ENCODE measurements around the gene PERP. TPM values are rescaled to one million over a fixed set of nuclear protein-coding genes. Genes with fewer than 3 reads are reported as not detected.

PERP gene
- total RNA-seq, 1 donor from 2014 or later, result 1.0 TPM

GRCh38 chr6:138105880-138106664, 1.1 kb downstream of the PERP start:
- Histone ChIP-seq H3K36me3 (ENCODE audit: control insufficient read depth in 3 of 3, insufficient read depth in 3 of 3, low read length in 3 of 3) (no peaks in the 10 kb centered on the region), H3K9me3 (ENCODE audit: control insufficient read depth in 3 of 3, low read length in 3 of 3) (no peaks in the 10 kb centered on the region), H3K9ac (ENCODE audit: low read depth in 1 of 3, low read length in 3 of 3) (no peak overlapping the region), H3K4me3 (ENCODE audit: low read length in 3 of 3) (no peak overlapping the region), H3K27me3 (ENCODE audit: control insufficient read depth in 3 of 3, insufficient read depth in 3 of 3, low read length in 3 of 3) (peaks cover 3 to 23% (median 17%) of the 10 kb centered on the region in 3 donors), H3K27ac (ENCODE audit: low read depth, low read length) (no peak overlapping the region), H3K4me1 (ENCODE audit: control insufficient read depth in 3 of 3, insufficient read depth in 3 of 3, low read length in 3 of 3) (peaks cover 2 to 9% (median 5%) of the 10 kb centered on the region in 3 donors)

GRCh38 chr6:138105446-138105845, 1.8 kb downstream of the PERP start:
- Histone ChIP-seq H3K9ac (ENCODE audit: low read depth in 1 of 3, low read length in 3 of 3) (no peak overlapping the region), H3K4me3 (ENCODE audit: low read length in 3 of 3) (no peak overlapping the region), H3K9me3 (ENCODE audit: control insufficient read depth in 3 of 3, low read length in 3 of 3) (no peaks in the 10 kb centered on the region), H3K27ac (ENCODE audit: low read depth, low read length) (no peak overlapping the region), H3K36me3 (ENCODE audit: control insufficient read depth in 3 of 3, insufficient read depth in 3 of 3, low read length in 3 of 3) (no peaks in the 10 kb centered on the region), H3K4me1 (ENCODE audit: control insufficient read depth in 3 of 3, insufficient read depth in 3 of 3, low read length in 3 of 3) (peaks cover 2 to 9% (median 5%) of the 10 kb centered on the region in 3 donors), H3K27me3 (ENCODE audit: control insufficient read depth in 3 of 3, insufficient read depth in 3 of 3, low read length in 3 of 3) (peaks cover 3 to 23% (median 17%) of the 10 kb centered on the region in 3 donors)

GRCh38 chr6:138104618-138105213, 2.5 kb downstream of the PERP start:
- no peaks in the 10 kb centered on the region for H3K36me3 ChIP-seq (ENCODE audit: control insufficient read depth in 3 of 3, insufficient read depth in 3 of 3, low read length in 3 of 3)
- no peak overlapping the region for H3K27ac ChIP-seq (ENCODE audit: low read depth, low read length)
- no peak overlapping the region for H3K9ac ChIP-seq (ENCODE audit: low read depth in 1 of 3, low read length in 3 of 3)
- H3K4me1 ChIP-seq (ENCODE audit: control insufficient read depth in 3 of 3, insufficient read depth in 3 of 3, low read length in 3 of 3), result peaks cover 2 to 9% (median 5%) of the 10 kb centered on the region in 3 donors
- H3K9me3 ChIP-seq (ENCODE audit: control insufficient read depth in 3 of 3, low read length in 3 of 3), result no peaks in the 10 kb centered on the region
- H3K27me3 ChIP-seq (ENCODE audit: control insufficient read depth in 3 of 3, insufficient read depth in 3 of 3, low read length in 3 of 3), result peaks cover 3 to 23% (median 17%) of the 10 kb centered on the region in 3 donors
- H3K4me3 ChIP-seq (ENCODE audit: low read length in 3 of 3), result no peak overlapping the region

- no peak overlapping the region for H3K9ac ChIP-seq (ENCODE audit: low read depth in 1 of 3, low read length in 3 of 3)
- no peak overlapping the region for H3K4me3 ChIP-seq (ENCODE audit: low read length in 3 of 3)
- peaks cover 3 to 23% (median 17%) of the 10 kb centered on the region in 3 donors for H3K27me3 ChIP-seq (ENCODE audit: control insufficient read depth in 3 of 3, insufficient read depth in 3 of 3, low read length in 3 of 3)
- peaks cover 2 to 9% (median 5%) of the 10 kb centered on the region in 3 donors for H3K4me1 ChIP-seq (ENCODE audit: control insufficient read depth in 3 of 3, insufficient read depth in 3 of 3, low read length in 3 of 3)
- H3K9me3 ChIP-seq (ENCODE audit: control insufficient read depth in 3 of 3, low read length in 3 of 3), result no peaks in the 10 kb centered on the region
- H3K36me3 ChIP-seq (ENCODE audit: control insufficient read depth in 3 of 3, insufficient read depth in 3 of 3, low read length in 3 of 3), result no peaks in the 10 kb centered on the region
- no peak overlapping the region for H3K27ac ChIP-seq (ENCODE audit: low read depth, low read length)
Measured at GRCh38 chr6:138103871-138104270, 3.3 kb downstream of the PERP start.

- Histone ChIP-seq H3K9ac (ENCODE audit: low read depth in 1 of 3, low read length in 3 of 3) (no peak overlapping the region), H3K27me3 (ENCODE audit: control insufficient read depth in 3 of 3, insufficient read depth in 3 of 3, low read length in 3 of 3) (peaks cover 3 to 15% (median 8%) of the 10 kb centered on the region in 3 donors), H3K27ac (ENCODE audit: low read depth, low read length) (no peak overlapping the region), H3K9me3 (ENCODE audit: control insufficient read depth in 3 of 3, low read length in 3 of 3) (no peaks in the 10 kb centered on the region), H3K4me3 (ENCODE audit: low read length in 3 of 3) (no peak overlapping the region), H3K4me1 (ENCODE audit: control insufficient read depth in 3 of 3, insufficient read depth in 3 of 3, low read length in 3 of 3) (peaks cover 0 to 5% (median 2%) of the 10 kb centered on the region in 3 donors), H3K36me3 (ENCODE audit: control insufficient read depth in 3 of 3, insufficient read depth in 3 of 3, low read length in 3 of 3) (no peaks in the 10 kb centered on the region)
Measured at GRCh38 chr6:138101946-138102731, 5.1 kb downstream of the PERP start.

- peaks cover 0 to 5% (median 0%) of the 10 kb centered on the region in 3 donors for H3K4me1 ChIP-seq (ENCODE audit: control insufficient read depth in 3 of 3, insufficient read depth in 3 of 3, low read length in 3 of 3)
- no peak overlapping the region for H3K4me3 ChIP-seq (ENCODE audit: low read length in 3 of 3)
- no peaks in the 10 kb centered on the region for H3K36me3 ChIP-seq (ENCODE audit: control insufficient read depth in 3 of 3, insufficient read depth in 3 of 3, low read length in 3 of 3)
- no peak overlapping the region for H3K27ac ChIP-seq (ENCODE audit: low read depth, low read length)
- no peak overlapping the region for H3K9ac ChIP-seq (ENCODE audit: low read depth in 1 of 3, low read length in 3 of 3)
- H3K27me3 ChIP-seq (ENCODE audit: control insufficient read depth in 3 of 3, insufficient read depth in 3 of 3, low read length in 3 of 3), result peaks cover 0 to 1% (median 0%) of the 10 kb centered on the region in 3 donors
- H3K9me3 ChIP-seq (ENCODE audit: control insufficient read depth in 3 of 3, low read length in 3 of 3), result no peaks in the 10 kb centered on the region
Measured at GRCh38 chr6:138099832-138100231, 7.4 kb downstream of the PERP start.

- no peaks in the 10 kb centered on the region for H3K36me3 ChIP-seq (ENCODE audit: control insufficient read depth in 3 of 3, insufficient read depth in 3 of 3, low read length in 3 of 3)
- no peaks in the 10 kb centered on the region for H3K9me3 ChIP-seq (ENCODE audit: control insufficient read depth in 3 of 3, low read length in 3 of 3)
- H3K4me3 ChIP-seq (ENCODE audit: low read length in 3 of 3), result no peak overlapping the region
- H3K9ac ChIP-seq (ENCODE audit: low read depth in 1 of 3, low read length in 3 of 3), result no peak overlapping the region
- peaks cover 0 to 5% (median 0%) of the 10 kb centered on the region in 3 donors for H3K4me1 ChIP-seq (ENCODE audit: control insufficient read depth in 3 of 3, insufficient read depth in 3 of 3, low read length in 3 of 3)
- no peak overlapping the region for H3K27ac ChIP-seq (ENCODE audit: low read depth, low read length)
- H3K27me3 ChIP-seq (ENCODE audit: control insufficient read depth in 3 of 3, insufficient read depth in 3 of 3, low read length in 3 of 3), result no peaks in the 10 kb centered on the region
Measured at GRCh38 chr6:138098306-138098705, 8.9 kb downstream of the PERP start.

- peaks cover 0 to 3% (median 0%) of the 10 kb centered on the region in 3 donors for H3K27me3 ChIP-seq (ENCODE audit: control insufficient read depth in 3 of 3, insufficient read depth in 3 of 3, low read length in 3 of 3)
- no peak overlapping the region for H3K4me3 ChIP-seq (ENCODE audit: low read length in 3 of 3)
- H3K27ac ChIP-seq (ENCODE audit: low read depth, low read length), result no peak overlapping the region
- H3K9ac ChIP-seq (ENCODE audit: low read depth in 1 of 3, low read length in 3 of 3), result no peak overlapping the region
- H3K36me3 ChIP-seq (ENCODE audit: control insufficient read depth in 3 of 3, insufficient read depth in 3 of 3, low read length in 3 of 3), result no peaks in the 10 kb centered on the region
- no peaks in the 10 kb centered on the region for H3K4me1 ChIP-seq (ENCODE audit: control insufficient read depth in 3 of 3, insufficient read depth in 3 of 3, low read length in 3 of 3)
- H3K9me3 ChIP-seq (ENCODE audit: control insufficient read depth in 3 of 3, low read length in 3 of 3), result no peaks in the 10 kb centered on the region
Measured at GRCh38 chr6:138094260-138094659, 13.0 kb downstream of the PERP start.

- Histone ChIP-seq H3K9me3 (ENCODE audit: control insufficient read depth in 3 of 3, low read length in 3 of 3) (no peaks in the 10 kb centered on the region), H3K36me3 (ENCODE audit: control insufficient read depth in 3 of 3, insufficient read depth in 3 of 3, low read length in 3 of 3) (no peaks in the 10 kb centered on the region), H3K9ac (ENCODE audit: low read depth in 1 of 3, low read length in 3 of 3) (no peak overlapping the region), H3K4me3 (ENCODE audit: low read length in 3 of 3) (no peak overlapping the region), H3K27ac (ENCODE audit: low read depth, low read length) (no peak overlapping the region), H3K27me3 (ENCODE audit: control insufficient read depth in 3 of 3, insufficient read depth in 3 of 3, low read length in 3 of 3) (peaks cover 0 to 3% (median 0%) of the 10 kb centered on the region in 3 donors), H3K4me1 (ENCODE audit: control insufficient read depth in 3 of 3, insufficient read depth in 3 of 3, low read length in 3 of 3) (no peaks in the 10 kb centered on the region)
Measured at GRCh38 chr6:138093632-138094031, 13.6 kb downstream of the PERP start.
